Osteocyte (in vitro differentiated cells): Measurements from ENCODE around the gene OCIAD2. TPM values are rescaled to one million over a fixed set of nuclear protein-coding genes. Genes with fewer than 3 reads are reported as not detected.

ENCODE experiments used
- DNase-seq: peaks from one replicate; pipeline ENCODE4 v3.0.0; 2021; ENCODE audit warnings: mixed read lengths; ENCODE audit not compliant: unreplicated experiment; ENCODE audit errors: extremely low spot score
- H3K27ac Mint-ChIP-seq: one replicate; pipeline ENCODE4 v1.8.0; 2021; ENCODE audit warnings: mild to moderate bottlenecking, mixed read lengths; ENCODE audit not compliant: unreplicated experiment
- H3K27me3 Mint-ChIP-seq: one replicate; pipeline ENCODE4 v1.8.0; 2021; ENCODE audit warnings: mixed read lengths; ENCODE audit not compliant: unreplicated experiment
- H3K36me3 Mint-ChIP-seq: one replicate; pipeline ENCODE4 v1.8.0; 2021; ENCODE audit warnings: mixed read lengths; ENCODE audit not compliant: unreplicated experiment
- H3K4me1 Mint-ChIP-seq: one replicate; pipeline ENCODE4 v1.8.0; 2021; ENCODE audit warnings: mixed read lengths; ENCODE audit not compliant: unreplicated experiment
- H3K4me3 Mint-ChIP-seq: one replicate; pipeline ENCODE4 v1.8.0; 2021; ENCODE audit warnings: mild to moderate bottlenecking, moderate library complexity, mixed read lengths; ENCODE audit not compliant: unreplicated experiment
- H3K9me3 Mint-ChIP-seq: one replicate; pipeline ENCODE4 v1.8.0; 2021; ENCODE audit warnings: mixed read lengths; ENCODE audit not compliant: unreplicated experiment
- CTCF ChIP-seq: fragments of 200-600 bp; sonication (generic); IDR thresholded peaks from 2 replicates; pipeline ENCODE4 v1.5.0; 2021; ENCODE audit warnings: antibody characterized with exemption, mild to moderate bottlenecking, moderate library complexity
- total RNA-seq: library from RNA; stranded (reverse); gene quantifications from 2 replicates; pipeline ENCODE4 v1.2.1, GENCODE V29; 2021

OCIAD2 gene
- total RNA-seq, 1 donor from 2014 or later, result 8.7 TPM

- H3K4me3 Mint-ChIP-seq, result no peak overlapping the region
- H3K36me3 Mint-ChIP-seq, result peaks cover 41% of the 10 kb centered on the region
- no peaks in the 10 kb centered on the region for H3K27me3 Mint-ChIP-seq
- DNase-seq, result no peak
- TF ChIP-seq CTCF, result no peak
- H3K9me3 Mint-ChIP-seq, result no peaks in the 10 kb centered on the region
- no peak overlapping the region for H3K27ac Mint-ChIP-seq
- H3K4me1 Mint-ChIP-seq, result no peaks in the 10 kb centered on the region
Observed at GRCh38 chr4:48841045-48841827, 65.3 kb downstream of the OCIAD2 start.

- no peaks in the 10 kb centered on the region for H3K27me3 Mint-ChIP-seq
- H3K9me3 Mint-ChIP-seq, result no peaks in the 10 kb centered on the region
- H3K36me3 Mint-ChIP-seq, result peaks cover 32% of the 10 kb centered on the region
- H3K4me3 Mint-ChIP-seq, result no peak overlapping the region
- TF ChIP-seq CTCF, result no peak
- DNase-seq, result no peak
- peaks cover 16% of the 10 kb centered on the region for H3K4me1 Mint-ChIP-seq
- H3K27ac Mint-ChIP-seq, result no peak overlapping the region
Observed at GRCh38 chr4:48836658-48837057, 69.9 kb downstream of the OCIAD2 start.

Other genes with a start within 250 kb of the OCIAD2 start
- 54.8 and 61.9 TPM in 2 replicates for gene FRYL, start 126.5 kb downstream of the OCIAD2 start, total RNA-seq
- gene OCIAD1, start 75.7 kb downstream of the OCIAD2 start, total RNA-seq, result 146 and 165 TPM in 2 replicates
- gene CWH43, start 79.5 kb upstream of the OCIAD2 start, total RNA-seq, result not detected in 2 replicates